Liver (tissue), 9 donors: ENCODE measurements around the gene LRRFIP1. TPM values are rescaled to one million over a fixed set of nuclear protein-coding genes. Genes with fewer than 3 reads are reported as not detected.
A peak's percentile ranks its signal among the peaks of the same experiment; 100 is the strongest.
"Not testable (repeated sequence)": the region's sequence is repeated elsewhere in the genome, so short reads cannot be mapped to it uniquely, and the experiment has no call there.

Experiments used
- DNase-seq: peaks from one replicate; pipeline ENCODE4 v3.0.0-alpha.2; 2017; ENCODE audit warnings: low spot score
- H3K27ac ChIP-seq, 2 donors: one replicate each; pipeline ENCODE4 v1.7.0; 2013; ENCODE audit warnings: inconsistent platforms in 2 of 2, low read length in 2 of 2, control low read depth in 1 of 2, low read depth in 1 of 2, mild to moderate bottlenecking in 1 of 2
- H3K27me3 ChIP-seq, 4 donors: one replicate each; pipeline versions ENCODE4 v1.6.1 to v1.7.0; 2013; ENCODE audit warnings: low read length in 3 of 4, inconsistent platforms in 1 of 4, mild to moderate bottlenecking in 1 of 4, moderate library complexity in 1 of 4; ENCODE audit not compliant: control insufficient read depth in 4 of 4, insufficient read depth in 4 of 4
- H3K36me3 ChIP-seq, 4 donors: one replicate each; pipeline versions ENCODE4 v1.6.1 to v1.7.0; 2013; ENCODE audit warnings: low read length in 3 of 4, mild to moderate bottlenecking in 3 of 4, low read depth in 1 of 4, moderate library complexity in 1 of 4; ENCODE audit not compliant: control insufficient read depth in 4 of 4, insufficient read depth in 3 of 4
- H3K4me1 ChIP-seq, 4 donors: one replicate each; pipeline versions ENCODE4 v1.6.1 to v1.7.0; 2013; ENCODE audit warnings: low read length in 3 of 4, mild to moderate bottlenecking in 3 of 4, moderate library complexity in 1 of 4; ENCODE audit not compliant: control insufficient read depth in 4 of 4, insufficient read depth in 4 of 4
- H3K4me3 ChIP-seq, 3 donors: one replicate each; pipeline versions ENCODE4 v1.6.1 to v1.7.0; 2013; ENCODE audit warnings: low read length in 3 of 3, control low read depth in 1 of 3, low read depth in 1 of 3, mild to moderate bottlenecking in 1 of 3
- H3K9ac ChIP-seq, 2 donors: one replicate each; pipeline ENCODE4 v1.7.0; 2013; ENCODE audit warnings: low read length in 2 of 2, mild to moderate bottlenecking in 2 of 2, moderate library complexity in 2 of 2, control low read depth in 1 of 2, low read depth in 1 of 2
- H3K9me3 ChIP-seq, 4 donors: one replicate each; pipeline versions ENCODE4 v1.6.1 to v1.7.0; 2013; ENCODE audit warnings: low read length in 3 of 4; ENCODE audit not compliant: control insufficient read depth in 4 of 4
- CTCF ChIP-seq: fragments of 150-350 bp; IDR thresholded peaks from 2 replicates; pipeline ENCODE4 v1.5.1; 2017; ENCODE audit warnings: improper control_type of control experiment, low read depth, low read length; ENCODE audit not compliant: missing input control
- EGR1 ChIP-seq, 2 donors: IDR thresholded peaks; 2 replicates each; pipeline ENCODE4 v1.6.1; 2016 to 2018; ENCODE audit warnings: antibody characterized with exemption in 2 of 2, low read depth in 2 of 2
- FOXA1 ChIP-seq: IDR thresholded peaks from 2 replicates; pipeline ENCODE4 v1.6.1; 2016; ENCODE audit warnings: antibody characterized with exemption
- FOXA2 ChIP-seq: IDR thresholded peaks from 2 replicates; pipeline ENCODE4 v1.6.1; 2016; ENCODE audit warnings: antibody characterized with exemption
- HNF4A ChIP-seq, 2 donors: conservative IDR thresholded peaks; 2 replicates each; pipeline ENCODE4 v1.6.1; 2016; ENCODE audit warnings: antibody characterized with exemption in 2 of 2, mild to moderate bottlenecking in 2 of 2
- HNF4G ChIP-seq: IDR thresholded peaks from 2 replicates; pipeline ENCODE4 v1.6.1; 2016; ENCODE audit warnings: antibody characterized with exemption
- SP1 ChIP-seq: IDR thresholded peaks from 2 replicates; pipeline ENCODE4 v1.6.1; 2018; ENCODE audit warnings: antibody characterized with exemption, mild to moderate bottlenecking
- TAF1 ChIP-seq: conservative IDR thresholded peaks from 2 replicates; pipeline ENCODE4 v1.6.1; 2016; ENCODE audit warnings: antibody characterized with exemption, mild to moderate bottlenecking
- YY1 ChIP-seq: IDR thresholded peaks from 2 replicates; pipeline ENCODE4 v1.6.1; 2016; ENCODE audit warnings: antibody characterized with exemption, mild to moderate bottlenecking
- WGBS: extraction: QIAGEN DNeasy Blood & Tissue Kit; methylation state at CpG from one replicate; pipeline ENCODE4 v1.1.7; 2013; 5-methylcytosine and 5-hydroxymethylcytosine counted together
- polyA plus RNA-seq, 2 donors: library from polyadenylated mRNA; stranded (reverse) in 1 of 2; unstranded in 1 of 2; fragments of 200-250 nt in 1 of 2; fragments of >200 nt in 1 of 2; fragmentation: Nextera tagmentation in 1 of 2; extraction: Ambion mirVana in 1 of 2; gene quantifications; one replicate each; pipeline versions ENCODE4 v1.2.1 to v1.2.3, GENCODE V29; 2013 to 2015
- total RNA-seq, 2 donors: library from RNA; depleted of rRNA; stranded (reverse); fragments of >200 nt; gene quantifications; one replicate each; pipeline ENCODE4 v1.2.3, GENCODE V29; 2014
- TF ChIP-seq, protein P1 (sequence below): IDR thresholded peaks from 2 replicates; pipeline ENCODE4 v1.6.1; 2016; ENCODE audit warnings: antibody characterized with exemption
- TF ChIP-seq, protein P2 (sequence below): IDR thresholded peaks from 2 replicates; pipeline ENCODE4 v1.6.1; 2016; ENCODE audit warnings: antibody characterized with exemption, mild to moderate bottlenecking
- TF ChIP-seq, protein P3 (sequence below): IDR thresholded peaks from 2 replicates; pipeline ENCODE4 v1.6.1; 2016; ENCODE audit warnings: antibody characterized with exemption
- donor health status: healthy.
- donor health status: healthy.
- donor health status: healthy.
- donor health status: healthy.
- donor health status: healthy.

LRRFIP1 gene
- total and polyA plus RNA-seq, 4 donors = 13.3 to 56.1 (median 39.1) TPM

GRCh38 chr2:237774811-237775553 lies 147.6 kb downstream of the LRRFIP1 start (continued):
- TF ChIP-seq, protein P1, sequence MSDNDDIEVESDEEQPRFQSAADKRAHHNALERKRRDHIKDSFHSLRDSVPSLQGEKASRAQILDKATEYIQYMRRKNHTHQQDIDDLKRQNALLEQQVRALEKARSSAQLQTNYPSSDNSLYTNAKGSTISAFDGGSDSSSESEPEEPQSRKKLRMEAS = no peak
- TF ChIP-seq HNF4A (conservative IDR thresholded peaks at IDR 0.05) (peak; percentile 42 to 55), YY1 (no peak), SP1 (peak; percentile 20)

GRCh38 chr2:237779521-237779920 lies 152.1 kb downstream of the LRRFIP1 start:
- WGBS = 94% methylated on average over 14 of the region's 14 CpGs
- H3K36me3 ChIP-seq = peaks cover 4 to 20% (median 18%) of the 10 kb centered on the region in 4 donors
- no peaks in the 10 kb centered on the region for H3K27me3 ChIP-seq
- peaks cover 0 to 7% (median 3%) of the 10 kb centered on the region in 4 donors for H3K4me1 ChIP-seq
- TF ChIP-seq EGR1 (IDR thresholded peaks at IDR 0.05; ENCODE audit: low read depth in 2 of 2) = no peak
- no peaks in the 10 kb centered on the region for H3K9me3 ChIP-seq
- no peak for DNase-seq
- no peak overlapping the region for H3K9ac ChIP-seq
- no peak overlapping the region for H3K4me3 ChIP-seq
- no peak overlapping the region for H3K27ac ChIP-seq

GRCh38 chr2:237782181-237782580 lies 154.8 kb downstream of the LRRFIP1 start:
- no peak overlapping the region for H3K4me3 ChIP-seq
- peaks cover 0 to 7% (median under 1%) of the 10 kb centered on the region in 4 donors for H3K9me3 ChIP-seq
- no peaks in the 10 kb centered on the region for H3K27me3 ChIP-seq
- no peak overlapping the region for H3K27ac ChIP-seq
- TF ChIP-seq, protein P2, sequence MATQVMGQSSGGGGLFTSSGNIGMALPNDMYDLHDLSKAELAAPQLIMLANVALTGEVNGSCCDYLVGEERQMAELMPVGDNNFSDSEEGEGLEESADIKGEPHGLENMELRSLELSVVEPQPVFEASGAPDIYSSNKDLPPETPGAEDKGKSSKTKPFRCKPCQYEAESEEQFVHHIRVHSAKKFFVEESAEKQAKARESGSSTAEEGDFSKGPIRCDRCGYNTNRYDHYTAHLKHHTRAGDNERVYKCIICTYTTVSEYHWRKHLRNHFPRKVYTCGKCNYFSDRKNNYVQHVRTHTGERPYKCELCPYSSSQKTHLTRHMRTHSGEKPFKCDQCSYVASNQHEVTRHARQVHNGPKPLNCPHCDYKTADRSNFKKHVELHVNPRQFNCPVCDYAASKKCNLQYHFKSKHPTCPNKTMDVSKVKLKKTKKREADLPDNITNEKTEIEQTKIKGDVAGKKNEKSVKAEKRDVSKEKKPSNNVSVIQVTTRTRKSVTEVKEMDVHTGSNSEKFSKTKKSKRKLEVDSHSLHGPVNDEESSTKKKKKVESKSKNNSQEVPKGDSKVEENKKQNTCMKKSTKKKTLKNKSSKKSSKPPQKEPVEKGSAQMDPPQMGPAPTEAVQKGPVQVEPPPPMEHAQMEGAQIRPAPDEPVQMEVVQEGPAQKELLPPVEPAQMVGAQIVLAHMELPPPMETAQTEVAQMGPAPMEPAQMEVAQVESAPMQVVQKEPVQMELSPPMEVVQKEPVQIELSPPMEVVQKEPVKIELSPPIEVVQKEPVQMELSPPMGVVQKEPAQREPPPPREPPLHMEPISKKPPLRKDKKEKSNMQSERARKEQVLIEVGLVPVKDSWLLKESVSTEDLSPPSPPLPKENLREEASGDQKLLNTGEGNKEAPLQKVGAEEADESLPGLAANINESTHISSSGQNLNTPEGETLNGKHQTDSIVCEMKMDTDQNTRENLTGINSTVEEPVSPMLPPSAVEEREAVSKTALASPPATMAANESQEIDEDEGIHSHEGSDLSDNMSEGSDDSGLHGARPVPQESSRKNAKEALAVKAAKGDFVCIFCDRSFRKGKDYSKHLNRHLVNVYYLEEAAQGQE = no peak
- TF ChIP-seq CTCF = no peak
- TF ChIP-seq FOXA2 = no peak
- TF ChIP-seq, protein P3, sequence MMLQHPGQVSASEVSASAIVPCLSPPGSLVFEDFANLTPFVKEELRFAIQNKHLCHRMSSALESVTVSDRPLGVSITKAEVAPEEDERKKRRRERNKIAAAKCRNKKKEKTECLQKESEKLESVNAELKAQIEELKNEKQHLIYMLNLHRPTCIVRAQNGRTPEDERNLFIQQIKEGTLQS = no peak
- TF ChIP-seq EGR1 (IDR thresholded peaks at IDR 0.05; ENCODE audit: low read depth in 2 of 2) = no peak
- TF ChIP-seq HNF4A (conservative IDR thresholded peaks at IDR 0.05) = no peak
- TF ChIP-seq, protein P1 = no peak
- TF ChIP-seq TAF1 = no peak
- no peak for TF ChIP-seq FOXA1
- no peak for TF ChIP-seq HNF4G
- no peak overlapping the region for H3K9ac ChIP-seq
- peaks cover 4 to 20% (median 19%) of the 10 kb centered on the region in 4 donors for H3K36me3 ChIP-seq
- WGBS = 94% methylated on average over 7 of the region's 7 CpGs
- H3K4me1 ChIP-seq = no peaks in the 10 kb centered on the region
- DNase-seq = no peak

GRCh38 chr2:237783678-237784077 lies 156.3 kb downstream of the LRRFIP1 start:
- not testable (repeated sequence) for H3K27me3 ChIP-seq, H3K9me3 ChIP-seq, H3K27ac ChIP-seq, DNase-seq, H3K4me1 ChIP-seq, H3K4me3 ChIP-seq, H3K9ac ChIP-seq
- 94% methylated on average over 2 of the region's 5 CpGs for WGBS
- peaks cover 4 to 20% (median 15%) of the 10 kb centered on the region in 4 donors for H3K36me3 ChIP-seq
